Naive thymus-derived CD4-positive, alpha-beta T cell (primary cell): Measurements from ENCODE around the gene THOP1. TPM values are rescaled to one million over a fixed set of nuclear protein-coding genes. Genes with fewer than 3 reads are reported as not detected.

Source experiments
- ATAC-seq: fragments of 150-1000 bp; cut with Tn5 transposase; 2 replicates; pipeline ENCODE4 v1.10.0; 2021; ENCODE audit warnings: mild to moderate bottlenecking, moderate library complexity
- CTCF ChIA-PET: fragments of 350-600 bp; sonication (Branson Sonifier 250); formaldehyde crosslinking; loops from one replicate; lab custom pipeline; 2021; ENCODE audit warnings: antibody characterized with exemption; lab: Charles Lee
- POLR2A ChIA-PET: fragments of 350-600 bp; sonication (Branson Sonifier 250); formaldehyde crosslinking; loops from one replicate; lab custom pipeline; 2021; ENCODE audit warnings: antibody characterized with exemption, inconsistent platforms; lab: Charles Lee
- DNase-seq, 9 donors: peaks; one replicate each; pipeline versions ENCODE4 v3.0.0 to v3.0.0-alpha.2; 2020 to 2022; ENCODE audit warnings: mixed read lengths in 1 of 9
- H3K27ac ChIP-seq: one replicate; pipeline ENCODE4 v1.7.0; 2013; ENCODE audit warnings: mild to moderate bottlenecking, low read depth, low read length, moderate library complexity
- H3K27me3 ChIP-seq, 2 donors: one replicate each; pipeline ENCODE4 v1.7.0; 2013; ENCODE audit warnings: low read length in 2 of 2, mild to moderate bottlenecking in 2 of 2, moderate library complexity in 2 of 2; ENCODE audit not compliant: control insufficient read depth in 2 of 2, insufficient read depth in 2 of 2
- H3K36me3 ChIP-seq, 3 experiments: 1 replicate in 2 of 3; 2 replicates in 1 of 3; pipeline ENCODE4 v1.7.0; 2013; ENCODE audit warnings: low read length in 3 of 3, mild to moderate bottlenecking in 3 of 3, moderate library complexity in 1 of 3; ENCODE audit not compliant: insufficient read depth in 3 of 3, control insufficient read depth in 2 of 3
- H3K4me1 ChIP-seq, 2 donors: one replicate each; pipeline ENCODE4 v1.7.0; 2013; ENCODE audit warnings: low read length in 2 of 2, mild to moderate bottlenecking in 2 of 2, moderate library complexity in 1 of 2; ENCODE audit not compliant: control insufficient read depth in 2 of 2, insufficient read depth in 2 of 2
- H3K4me3 ChIP-seq: 2 replicates; pipeline ENCODE4 v1.7.0; 2013; ENCODE audit warnings: mild to moderate bottlenecking, low read length
- H3K9me3 ChIP-seq, 3 experiments: 1 replicate in 2 of 3; 2 replicates in 1 of 3; pipeline ENCODE4 v1.7.0; 2013; ENCODE audit warnings: low read length in 3 of 3; ENCODE audit not compliant: control insufficient read depth in 2 of 3
- H3K27ac Mint-ChIP-seq, 9 donors: one replicate each; pipeline ENCODE4 v1.8.0; 2020 to 2022; ENCODE audit warnings: mixed read lengths in 9 of 9, mild to moderate bottlenecking in 8 of 9, moderate library complexity in 5 of 9, inconsistent platforms in 2 of 9
- H3K27me3 Mint-ChIP-seq, 5 donors: one replicate each; pipeline ENCODE4 v1.8.0; 2021 to 2022; ENCODE audit warnings: mixed read lengths in 5 of 5, mild to moderate bottlenecking in 1 of 5
- H3K36me3 Mint-ChIP-seq, 5 donors: one replicate each; pipeline ENCODE4 v1.8.0; 2020 to 2022; ENCODE audit warnings: mixed read lengths in 5 of 5, mild to moderate bottlenecking in 3 of 5, inconsistent platforms in 1 of 5
- H3K4me1 Mint-ChIP-seq, 7 donors: one replicate each; pipeline ENCODE4 v1.8.0; 2020 to 2022; ENCODE audit warnings: mixed read lengths in 7 of 7, mild to moderate bottlenecking in 3 of 7, inconsistent platforms in 1 of 7
- H3K4me3 Mint-ChIP-seq, 10 donors: one replicate each; pipeline ENCODE4 v1.8.0; 2020 to 2022; ENCODE audit warnings: mild to moderate bottlenecking in 10 of 10, mixed read lengths in 10 of 10, moderate library complexity in 6 of 10, inconsistent platforms in 2 of 10
- H3K9me3 Mint-ChIP-seq, 11 donors: one replicate each; pipeline ENCODE4 v1.8.0; 2020 to 2022; ENCODE audit warnings: mixed read lengths in 11 of 11, mild to moderate bottlenecking in 4 of 11, inconsistent platforms in 1 of 11, moderate library complexity in 1 of 11
- intact Hi-C, 2 donors: fragments of 100-400 bp; cut with micrococcal nuclease; formaldehyde crosslinking; loops; one replicate each; pipeline ENCODE4 v1.15.1; 2023
- polyA plus RNA-seq, 2 donors: library from polyadenylated mRNA; unstranded; fragments of 300-500 nt; fragmentation: Illumina TruSeq; gene quantifications; one replicate each; pipeline ENCODE4 v1.2.3, GENCODE V29; 2021
- total RNA-seq, 6 experiments: library from RNA in 5 of 6; stranded (reverse) in 5 of 6; gene quantifications; 1 replicate in 5 of 6; 2 replicates in 1 of 6; pipeline ENCODE4 v1.2.3 and lab custom pipeline; 2021 to 2026

The THOP1 gene
- total and polyA plus RNA-seq, 7 experiments from 2014 or later, result 26.4 to 98.2 (median 29.7) TPM

DNA sequence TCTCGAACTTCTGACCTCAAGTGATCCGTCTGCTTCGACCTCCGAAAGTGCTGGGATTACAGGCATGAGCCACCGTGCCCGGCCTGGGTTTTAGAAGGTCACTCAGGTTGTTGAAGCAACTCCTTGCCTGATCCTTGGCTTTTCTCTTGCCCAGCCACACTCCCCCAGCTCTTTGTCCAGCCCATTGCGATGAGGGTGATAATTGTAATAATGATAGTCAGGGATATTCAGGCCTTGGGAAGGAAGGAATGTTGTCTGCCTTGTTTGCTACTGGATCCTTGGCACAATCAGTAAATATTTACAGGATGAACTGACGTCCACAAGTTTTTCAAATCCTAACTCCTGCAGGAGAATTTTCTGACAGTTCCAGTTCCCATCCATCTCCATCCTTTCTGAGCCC lies 1.8 kb downstream of the THOP1 start:
- H3K36me3 Mint-ChIP-seq, result no peaks in the 10 kb centered on the region
- H3K4me1 Mint-ChIP-seq, result peaks cover 10 to 42% (median 33%) of the 10 kb centered on the region in 7 donors
- H3K27me3 Mint-ChIP-seq, result no peaks in the 10 kb centered on the region
- Histone ChIP-seq H3K9me3 (no peaks in the 10 kb centered on the region), H3K36me3 (peaks cover 0 to 28% (median 0%) of the 10 kb centered on the region in 3 experiments), H3K27ac (no peak overlapping the region), H3K4me3 (no peak overlapping the region), H3K27me3 (no peaks in the 10 kb centered on the region), H3K4me1 (peaks cover 25 to 29% of the 10 kb centered on the region in 2 donors)
- DNase-seq (no peak), ATAC-seq (no peak)
- intact Hi-C loops, result loop anchor here (5.0 to 10.0 kb wide), 4 partner anchors 648 to 1380 kb away; partner anchors contain the start of genes DAZAP1 (in 1 of the 2), DOHH (in 1 of the 2), FZR1 (in 1 of the 2) and KLF16 (in 1 of the 2)
- H3K27ac Mint-ChIP-seq, result peak overlapping the region in 2 of 9 donors; percentile 8 to 17
- peak overlapping the region; percentile 8 to 87 (median 52) for H3K4me3 Mint-ChIP-seq
- H3K9me3 Mint-ChIP-seq, result no peaks in the 10 kb centered on the region
- ChIA-PET POLR2A (no interaction called here), CTCF (interaction anchor here (0.6 kb wide), 1 partner anchor 11 kb away, joined by 3 read pairs; no protein-coding TSS in a partner anchor)

DNA sequence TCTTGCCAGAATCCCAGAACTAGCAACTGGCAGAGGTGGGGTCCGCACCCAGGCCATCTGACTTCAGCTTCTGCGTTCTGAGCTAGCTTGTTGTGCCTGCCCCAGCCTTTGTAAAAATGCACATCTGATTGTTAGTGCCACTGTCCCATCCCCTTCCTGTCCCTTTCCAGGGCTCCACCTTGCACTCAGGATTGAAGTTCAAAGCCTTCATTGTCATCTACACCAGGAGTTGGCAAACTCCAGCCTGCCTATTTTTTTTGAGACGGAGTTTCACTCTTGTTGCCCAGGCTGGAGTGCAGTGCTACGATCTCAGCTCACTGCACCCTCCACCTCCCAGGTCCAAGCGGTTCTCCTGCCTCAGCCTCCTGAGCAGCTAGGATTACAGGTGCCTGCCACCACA lies 2.9 kb downstream of the THOP1 start:
- H3K9me3 Mint-ChIP-seq, result no peaks in the 10 kb centered on the region

DNA sequence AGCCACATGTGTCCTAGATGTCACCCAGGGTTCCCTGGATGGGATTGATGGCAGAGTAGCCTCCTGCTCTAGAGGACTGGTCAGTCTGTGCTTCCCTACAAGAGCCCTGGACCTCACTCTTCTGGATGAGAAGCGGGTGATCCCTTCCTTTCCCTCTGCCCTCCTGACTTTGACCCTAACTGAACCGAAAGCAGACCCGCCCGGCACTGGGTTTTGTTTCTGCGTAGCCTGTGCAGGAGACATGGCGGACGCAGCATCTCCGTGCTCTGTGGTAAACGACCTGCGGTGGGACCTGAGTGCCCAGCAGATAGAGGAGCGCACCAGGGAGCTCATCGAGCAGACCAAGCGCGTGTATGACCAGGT lies 4.9 kb downstream of the THOP1 start:
- Mint-ChIP-seq H3K4me3 (no peak overlapping the region), H3K27me3 (no peaks in the 10 kb centered on the region), H3K36me3 (peaks cover 0 to 10% (median 0%) of the 10 kb centered on the region in 5 donors), H3K27ac (no peak overlapping the region), H3K9me3 (no peaks in the 10 kb centered on the region), H3K4me1 (peaks cover 0 to 19% (median 17%) of the 10 kb centered on the region in 7 donors)
- ChIA-PET CTCF (no interaction called here), POLR2A (no interaction called here)
- Histone ChIP-seq H3K9me3 (no peaks in the 10 kb centered on the region), H3K4me1 (peaks cover 5 to 8% of the 10 kb centered on the region in 2 donors), H3K4me3 (no peak overlapping the region), H3K27ac (no peak overlapping the region), H3K36me3 (peaks cover 0 to 40% (median 0%) of the 10 kb centered on the region in 3 experiments), H3K27me3 (no peaks in the 10 kb centered on the region)
- ATAC-seq, result no peak
- DNase-seq, result no peak
- intact Hi-C loops, result no loop called here

More for the DNA sequence above, 2.9 kb downstream of the THOP1 start:
- Mint-ChIP-seq H3K4me3 (peak overlapping the region in 7 of 10 donors; percentile 13 to 66 (median 42)), H3K36me3 (peaks cover 0 to 5% (median 0%) of the 10 kb centered on the region in 5 donors), H3K27ac (peak overlapping the region in 2 of 9 donors; percentile 25), H3K27me3 (no peaks in the 10 kb centered on the region), H3K4me1 (peaks cover 6 to 37% (median 28%) of the 10 kb centered on the region in 7 donors)
- Histone ChIP-seq H3K4me3 (no peak overlapping the region), H3K4me1 (peaks cover 22 to 23% of the 10 kb centered on the region in 2 donors), H3K27ac (no peak overlapping the region), H3K36me3 (peaks cover 0 to 30% (median 0%) of the 10 kb centered on the region in 3 experiments), H3K27me3 (no peaks in the 10 kb centered on the region), H3K9me3 (no peaks in the 10 kb centered on the region)
- POLR2A ChIA-PET, result interaction anchor here (0.7 kb wide), 1 partner anchor 771 kb away, joined by 3 read pairs; no protein-coding TSS in a partner anchor
- CTCF ChIA-PET, result interaction anchor here (0.7 kb wide), 1 partner anchor 314 kb away, joined by 3 read pairs; no protein-coding TSS in a partner anchor
- DNase-seq (no peak), ATAC-seq (no peak)
- intact Hi-C loops, result loop anchor here (5.0 to 10.0 kb wide), 4 partner anchors 647 to 1381 kb away; partner anchors contain the start of genes DAZAP1 (in 1 of the 2), DOHH (in 1 of the 2), FZR1 (in 1 of the 2) and KLF16 (in 1 of the 2)

DNA sequence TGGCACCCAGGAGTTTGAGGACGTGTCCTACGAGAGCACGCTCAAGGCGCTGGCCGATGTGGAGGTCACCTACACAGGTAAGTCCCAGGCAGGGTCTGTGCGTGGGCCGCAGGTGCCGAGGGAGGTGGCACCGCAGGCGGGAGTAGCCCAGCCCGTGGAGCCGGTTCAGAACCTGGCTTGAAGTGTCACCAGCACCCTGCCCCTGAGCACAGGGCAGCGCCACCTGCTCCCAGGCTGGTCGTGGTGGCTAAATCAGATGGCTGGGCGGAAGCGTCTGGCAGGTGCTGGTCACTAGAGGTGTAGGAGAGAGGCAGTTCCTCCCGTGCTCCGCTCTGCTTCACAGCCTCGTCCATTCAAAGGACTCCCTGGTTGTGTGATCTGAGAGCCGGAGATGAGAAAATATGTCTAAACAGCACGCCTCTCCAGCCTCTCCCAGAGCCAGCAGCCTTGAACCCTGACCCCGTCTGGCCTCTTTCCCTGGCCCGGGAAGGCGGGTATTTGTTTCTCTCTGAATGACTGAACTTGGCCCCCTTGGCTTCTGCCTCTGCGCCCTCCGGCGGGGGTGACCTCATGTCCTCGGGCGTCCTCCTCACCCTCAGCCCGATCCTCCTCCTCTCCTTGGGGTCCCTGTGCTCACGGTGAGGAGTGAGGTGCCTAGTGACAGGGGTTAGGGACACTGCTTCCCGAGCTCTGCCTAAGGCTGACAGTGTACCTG lies 5.4 kb downstream of the THOP1 start:
- H3K4me1 ChIP-seq, result peaks cover 5 to 7% of the 10 kb centered on the region in 2 donors
- DNase-seq (no peak), ATAC-seq (no peak)
- ChIA-PET CTCF (no interaction called here), POLR2A (no interaction called here)
- H3K36me3 ChIP-seq, result peaks cover 0 to 42% (median 0%) of the 10 kb centered on the region in 3 experiments
- H3K27ac ChIP-seq, result no peak overlapping the region
- Mint-ChIP-seq H3K4me1 (peaks cover 0 to 19% (median 15%) of the 10 kb centered on the region in 7 donors), H3K27me3 (no peaks in the 10 kb centered on the region), H3K36me3 (peaks cover 0 to 16% (median 0%) of the 10 kb centered on the region in 5 donors), H3K9me3 (no peaks in the 10 kb centered on the region), H3K27ac (no peak overlapping the region), H3K4me3 (no peak overlapping the region)
- H3K4me3 ChIP-seq, result no peak overlapping the region
- H3K27me3 ChIP-seq, result no peaks in the 10 kb centered on the region
- H3K9me3 ChIP-seq, result no peaks in the 10 kb centered on the region
- intact Hi-C loops, result no loop called here

DNA sequence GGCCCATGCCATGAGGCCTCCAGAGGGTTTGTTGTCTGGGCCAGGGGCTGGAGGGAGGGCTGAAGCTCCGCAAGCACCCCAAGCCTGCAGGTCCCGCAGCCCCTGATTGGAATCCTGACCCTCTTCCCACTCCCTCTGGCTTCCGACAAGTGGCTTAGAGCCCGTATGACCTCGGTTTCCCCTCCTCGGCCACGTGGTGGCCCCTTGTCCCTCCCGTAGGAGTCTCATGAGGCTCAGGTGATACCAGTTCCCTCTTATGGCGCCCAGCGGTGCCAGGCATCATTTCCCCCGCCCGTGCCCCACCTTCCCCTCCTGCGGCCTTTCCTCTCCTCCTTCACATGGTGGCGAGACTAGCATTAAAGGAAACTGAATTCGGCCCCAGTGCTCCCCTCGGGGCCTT lies 6.1 kb downstream of the THOP1 start:
- peak overlapping the region in 1 of 10 donors; percentile 34 for H3K4me3 Mint-ChIP-seq
- no peaks in the 10 kb centered on the region for H3K27me3 ChIP-seq
- no peaks in the 10 kb centered on the region for H3K9me3 ChIP-seq
- no peaks in the 10 kb centered on the region for H3K9me3 Mint-ChIP-seq
- no peak overlapping the region for H3K27ac ChIP-seq
- ATAC-seq (no peak), DNase-seq (no peak)
- H3K27ac Mint-ChIP-seq, result no peak overlapping the region
- no peaks in the 10 kb centered on the region for H3K27me3 Mint-ChIP-seq
- POLR2A ChIA-PET, result no interaction called here
- H3K36me3 ChIP-seq, result peaks cover 0 to 49% (median 0%) of the 10 kb centered on the region in 3 experiments
- peaks cover 0 to under 1% of the 10 kb centered on the region in 2 donors for H3K4me1 ChIP-seq
- peaks cover 0 to 19% (median 0%) of the 10 kb centered on the region in 5 donors for H3K36me3 Mint-ChIP-seq
- peaks cover 0 to 14% (median 11%) of the 10 kb centered on the region in 7 donors for H3K4me1 Mint-ChIP-seq
- intact Hi-C loops, result no loop called here
- H3K4me3 ChIP-seq, result no peak overlapping the region
- CTCF ChIA-PET, result no interaction called here

DNA sequence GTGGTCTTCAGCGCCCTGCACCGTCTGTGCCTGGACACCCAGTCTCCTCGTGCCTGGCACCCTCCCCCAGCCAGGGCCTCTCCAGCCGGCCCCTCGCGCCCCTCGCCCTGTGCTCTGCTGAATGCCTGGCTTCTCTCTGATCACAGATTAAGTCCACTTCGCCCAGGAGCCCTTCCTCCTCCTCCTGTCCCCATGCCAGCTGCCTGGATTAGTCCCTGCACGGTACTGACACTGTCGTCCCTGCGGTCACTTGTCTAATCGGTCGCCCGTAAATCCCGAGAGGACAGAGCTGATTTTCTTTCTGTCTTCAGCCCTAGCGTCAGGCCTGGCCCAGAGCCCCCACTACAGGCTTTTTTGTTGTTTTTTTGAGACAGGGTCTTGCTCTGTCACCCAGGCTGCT lies 6.6 kb downstream of the THOP1 start:
- DNase-seq (no peak), ATAC-seq (no peak)
- intact Hi-C loops, result no loop called here
- POLR2A ChIA-PET, result no interaction called here
- no peak overlapping the region for H3K27ac ChIP-seq
- no peaks in the 10 kb centered on the region for H3K27me3 Mint-ChIP-seq
- no peak overlapping the region for H3K27ac Mint-ChIP-seq
- H3K27me3 ChIP-seq, result no peaks in the 10 kb centered on the region
- no peak overlapping the region for H3K4me3 ChIP-seq
- peaks cover 0 to 13% (median 10%) of the 10 kb centered on the region in 7 donors for H3K4me1 Mint-ChIP-seq
- peaks cover 0 to 53% (median 0%) of the 10 kb centered on the region in 3 experiments for H3K36me3 ChIP-seq
- no peaks in the 10 kb centered on the region for H3K4me1 ChIP-seq
- H3K9me3 Mint-ChIP-seq, result no peaks in the 10 kb centered on the region
- H3K36me3 Mint-ChIP-seq, result peaks cover 0 to 19% (median 0%) of the 10 kb centered on the region in 5 donors
- no peaks in the 10 kb centered on the region for H3K9me3 ChIP-seq
- CTCF ChIA-PET, result no interaction called here
- H3K4me3 Mint-ChIP-seq, result peak overlapping the region in 1 of 10 donors; percentile 34
